ENCODE measurements around the gene AP3B1. TPM values are rescaled to one million over a fixed set of nuclear protein-coding genes. Genes with fewer than 3 reads are reported as not detected.

The AP3B1 gene
- total and polyA plus RNA-seq, 2 of the 8 experiments (the other 6 are each of a cell fraction or from before 2014, with no cell fraction given), result 45.8 to 48.3 TPM

DNA sequence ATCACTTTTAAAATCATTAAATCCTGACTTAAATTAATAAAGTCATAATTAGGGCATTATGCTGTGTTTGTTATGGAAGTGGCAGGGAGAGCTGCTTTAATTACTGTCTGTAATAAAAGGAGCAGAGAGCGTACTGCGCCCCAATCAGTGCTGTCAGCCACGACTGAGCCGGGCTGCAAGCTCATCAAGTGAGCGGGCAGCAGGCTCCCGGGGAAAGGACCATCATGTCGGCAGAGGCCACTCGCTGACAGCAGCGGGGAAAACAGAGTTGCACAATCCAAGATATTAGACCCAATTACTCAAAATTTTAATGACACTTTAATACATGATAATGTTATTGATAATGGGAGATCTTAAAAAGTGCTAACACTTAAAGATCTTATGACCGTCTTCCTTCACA is 181.6 kb downstream of the AP3B1 start (continued):
- TF ChIP-seq, protein P1, sequence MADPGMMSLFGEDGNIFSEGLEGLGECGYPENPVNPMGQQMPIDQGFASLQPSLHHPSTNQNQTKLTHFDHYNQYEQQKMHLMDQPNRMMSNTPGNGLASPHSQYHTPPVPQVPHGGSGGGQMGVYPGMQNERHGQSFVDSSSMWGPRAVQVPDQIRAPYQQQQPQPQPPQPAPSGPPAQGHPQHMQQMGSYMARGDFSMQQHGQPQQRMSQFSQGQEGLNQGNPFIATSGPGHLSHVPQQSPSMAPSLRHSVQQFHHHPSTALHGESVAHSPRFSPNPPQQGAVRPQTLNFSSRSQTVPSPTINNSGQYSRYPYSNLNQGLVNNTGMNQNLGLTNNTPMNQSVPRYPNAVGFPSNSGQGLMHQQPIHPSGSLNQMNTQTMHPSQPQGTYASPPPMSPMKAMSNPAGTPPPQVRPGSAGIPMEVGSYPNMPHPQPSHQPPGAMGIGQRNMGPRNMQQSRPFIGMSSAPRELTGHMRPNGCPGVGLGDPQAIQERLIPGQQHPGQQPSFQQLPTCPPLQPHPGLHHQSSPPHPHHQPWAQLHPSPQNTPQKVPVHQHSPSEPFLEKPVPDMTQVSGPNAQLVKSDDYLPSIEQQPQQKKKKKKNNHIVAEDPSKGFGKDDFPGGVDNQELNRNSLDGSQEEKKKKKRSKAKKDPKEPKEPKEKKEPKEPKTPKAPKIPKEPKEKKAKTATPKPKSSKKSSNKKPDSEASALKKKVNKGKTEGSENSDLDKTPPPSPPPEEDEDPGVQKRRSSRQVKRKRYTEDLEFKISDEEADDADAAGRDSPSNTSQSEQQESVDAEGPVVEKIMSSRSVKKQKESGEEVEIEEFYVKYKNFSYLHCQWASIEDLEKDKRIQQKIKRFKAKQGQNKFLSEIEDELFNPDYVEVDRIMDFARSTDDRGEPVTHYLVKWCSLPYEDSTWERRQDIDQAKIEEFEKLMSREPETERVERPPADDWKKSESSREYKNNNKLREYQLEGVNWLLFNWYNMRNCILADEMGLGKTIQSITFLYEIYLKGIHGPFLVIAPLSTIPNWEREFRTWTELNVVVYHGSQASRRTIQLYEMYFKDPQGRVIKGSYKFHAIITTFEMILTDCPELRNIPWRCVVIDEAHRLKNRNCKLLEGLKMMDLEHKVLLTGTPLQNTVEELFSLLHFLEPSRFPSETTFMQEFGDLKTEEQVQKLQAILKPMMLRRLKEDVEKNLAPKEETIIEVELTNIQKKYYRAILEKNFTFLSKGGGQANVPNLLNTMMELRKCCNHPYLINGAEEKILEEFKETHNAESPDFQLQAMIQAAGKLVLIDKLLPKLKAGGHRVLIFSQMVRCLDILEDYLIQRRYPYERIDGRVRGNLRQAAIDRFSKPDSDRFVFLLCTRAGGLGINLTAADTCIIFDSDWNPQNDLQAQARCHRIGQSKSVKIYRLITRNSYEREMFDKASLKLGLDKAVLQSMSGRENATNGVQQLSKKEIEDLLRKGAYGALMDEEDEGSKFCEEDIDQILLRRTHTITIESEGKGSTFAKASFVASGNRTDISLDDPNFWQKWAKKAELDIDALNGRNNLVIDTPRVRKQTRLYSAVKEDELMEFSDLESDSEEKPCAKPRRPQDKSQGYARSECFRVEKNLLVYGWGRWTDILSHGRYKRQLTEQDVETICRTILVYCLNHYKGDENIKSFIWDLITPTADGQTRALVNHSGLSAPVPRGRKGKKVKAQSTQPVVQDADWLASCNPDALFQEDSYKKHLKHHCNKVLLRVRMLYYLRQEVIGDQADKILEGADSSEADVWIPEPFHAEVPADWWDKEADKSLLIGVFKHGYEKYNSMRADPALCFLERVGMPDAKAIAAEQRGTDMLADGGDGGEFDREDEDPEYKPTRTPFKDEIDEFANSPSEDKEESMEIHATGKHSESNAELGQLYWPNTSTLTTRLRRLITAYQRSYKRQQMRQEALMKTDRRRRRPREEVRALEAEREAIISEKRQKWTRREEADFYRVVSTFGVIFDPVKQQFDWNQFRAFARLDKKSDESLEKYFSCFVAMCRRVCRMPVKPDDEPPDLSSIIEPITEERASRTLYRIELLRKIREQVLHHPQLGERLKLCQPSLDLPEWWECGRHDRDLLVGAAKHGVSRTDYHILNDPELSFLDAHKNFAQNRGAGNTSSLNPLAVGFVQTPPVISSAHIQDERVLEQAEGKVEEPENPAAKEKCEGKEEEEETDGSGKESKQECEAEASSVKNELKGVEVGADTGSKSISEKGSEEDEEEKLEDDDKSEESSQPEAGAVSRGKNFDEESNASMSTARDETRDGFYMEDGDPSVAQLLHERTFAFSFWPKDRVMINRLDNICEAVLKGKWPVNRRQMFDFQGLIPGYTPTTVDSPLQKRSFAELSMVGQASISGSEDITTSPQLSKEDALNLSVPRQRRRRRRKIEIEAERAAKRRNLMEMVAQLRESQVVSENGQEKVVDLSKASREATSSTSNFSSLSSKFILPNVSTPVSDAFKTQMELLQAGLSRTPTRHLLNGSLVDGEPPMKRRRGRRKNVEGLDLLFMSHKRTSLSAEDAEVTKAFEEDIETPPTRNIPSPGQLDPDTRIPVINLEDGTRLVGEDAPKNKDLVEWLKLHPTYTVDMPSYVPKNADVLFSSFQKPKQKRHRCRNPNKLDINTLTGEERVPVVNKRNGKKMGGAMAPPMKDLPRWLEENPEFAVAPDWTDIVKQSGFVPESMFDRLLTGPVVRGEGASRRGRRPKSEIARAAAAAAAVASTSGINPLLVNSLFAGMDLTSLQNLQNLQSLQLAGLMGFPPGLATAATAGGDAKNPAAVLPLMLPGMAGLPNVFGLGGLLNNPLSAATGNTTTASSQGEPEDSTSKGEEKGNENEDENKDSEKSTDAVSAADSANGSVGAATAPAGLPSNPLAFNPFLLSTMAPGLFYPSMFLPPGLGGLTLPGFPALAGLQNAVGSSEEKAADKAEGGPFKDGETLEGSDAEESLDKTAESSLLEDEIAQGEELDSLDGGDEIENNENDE (IDR thresholded peaks at IDR 0.05; ENCODE audit: insufficient replicate concordance, low read length), result no peak
- TF ChIP-seq BACH1 (IDR thresholded peaks at IDR 0.05; ENCODE audit: low read length), result no peak

All from H1 (cell line).